RCC 7860 (cell line): ENCODE data around the gene LRRC32.

Source experiments
- DNase-seq: peaks from one replicate; pipeline ENCODE4 v3.0.0-alpha.2; 2015; ENCODE audit warnings: low spot score
- FAIRE-seq: peaks from 2 replicates; lab custom pipeline; 2012; peaks lifted over from hg19 to GRCh38; lab: Jason Lieb, UNC

LRRC32 gene

GRCh38 chr11:76700177-76701100, 29.9 kb upstream of the LRRC32 start:
- DNase-seq (peak; percentile 77), FAIRE-seq (peak; percentile 18)

GRCh38 chr11:76699451-76700091, 29.0 kb upstream of the LRRC32 start:
- peak; percentile 4 for DNase-seq
- FAIRE-seq: no peak

GRCh38 chr11:76698321-76699043, 27.9 kb upstream of the LRRC32 start:
- no peak for FAIRE-seq
- no peak for DNase-seq

GRCh38 chr11:76696756-76697155, 26.2 kb upstream of the LRRC32 start:
- FAIRE-seq: no peak
- no peak for DNase-seq

GRCh38 chr11:76695771-76696170, 25.2 kb upstream of the LRRC32 start:
- no peak for FAIRE-seq
- no peak for DNase-seq

GRCh38 chr11:76695133-76695532, 24.6 kb upstream of the LRRC32 start:
- DNase-seq (no peak), FAIRE-seq (no peak)

- DNase-seq (peak; percentile 29), FAIRE-seq (no peak)
Measured at GRCh38 chr11:76694664-76695063, 24.1 kb upstream of the LRRC32 start.

GRCh38 chr11:76693806-76694205, 23.3 kb upstream of the LRRC32 start:
- no peak for DNase-seq
- FAIRE-seq: no peak

GRCh38 chr11:76692956-76693355, 22.4 kb upstream of the LRRC32 start:
- FAIRE-seq (no peak), DNase-seq (no peak)

GRCh38 chr11:76691655-76692054, 21.1 kb upstream of the LRRC32 start:
- no peak for FAIRE-seq

GRCh38 chr11:76690736-76691135, 20.2 kb upstream of the LRRC32 start:
- no peak for DNase-seq
- no peak for FAIRE-seq

More at GRCh38 chr11:76691655-76692054, 21.1 kb upstream of the LRRC32 start:
- DNase-seq: no peak

GRCh38 chr11:76689313-76690260, 19.0 kb upstream of the LRRC32 start:
- FAIRE-seq (no peak), DNase-seq (no peak)

- DNase-seq: no peak
- FAIRE-seq: no peak
Measured at GRCh38 chr11:76688146-76688545, 17.6 kb upstream of the LRRC32 start.

- no peak for DNase-seq
- no peak for FAIRE-seq
Measured at GRCh38 chr11:76686261-76687079, 15.9 kb upstream of the LRRC32 start.

- FAIRE-seq (no peak), DNase-seq (no peak)
Measured at GRCh38 chr11:76685831-76686230, 15.3 kb upstream of the LRRC32 start.

- DNase-seq (no peak), FAIRE-seq (no peak)
Measured at GRCh38 chr11:76685237-76685636, 14.7 kb upstream of the LRRC32 start.

- DNase-seq (no peak), FAIRE-seq (no peak)
Measured at GRCh38 chr11:76684516-76684915, 14.0 kb upstream of the LRRC32 start.

- FAIRE-seq (no peak), DNase-seq (no peak)
Measured at GRCh38 chr11:76683161-76684095, 12.9 kb upstream of the LRRC32 start.
